Measurements from ENCODE around the gene ASPHD2.

DNA sequence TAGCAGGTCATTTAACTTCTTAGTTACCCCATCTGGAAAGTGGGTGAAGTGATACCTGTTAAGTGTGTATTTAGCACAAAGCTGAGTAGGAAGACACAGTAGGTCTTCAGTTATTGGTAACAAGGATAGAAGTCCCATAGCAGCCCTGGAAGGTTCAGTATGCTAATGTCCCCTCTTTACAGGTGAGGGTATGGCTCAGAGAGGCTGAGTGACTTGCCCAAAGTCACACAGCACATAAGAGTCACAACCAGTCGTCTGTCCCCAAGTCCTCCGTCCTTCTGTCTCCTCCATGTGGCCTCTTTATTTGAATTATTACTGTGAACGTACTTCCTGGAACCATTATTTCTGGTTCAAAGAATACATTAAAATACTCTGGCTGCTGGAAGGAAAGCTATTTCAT is 10.5 kb downstream of the ASPHD2 start:
- TF ChIP-seq CTCF (IDR thresholded peaks at IDR 0.05) (no peak), POLR2A (IDR thresholded peaks at IDR 0.05) (no peak), POLR2AphosphoS5 (IDR thresholded peaks at IDR 0.05) (no peak)
